MCF 10A (cell line): ENCODE data around the gene ANKRD11. TPM values are rescaled to one million over a fixed set of nuclear protein-coding genes. Genes with fewer than 3 reads are reported as not detected.
"Not testable (repeated sequence)": the region's sequence is repeated elsewhere in the genome, so short reads cannot be mapped to it uniquely, and the experiment has no call there.

Experiments used
- BruUV-seq: library from RNA; stranded (reverse); fragments of 400-500 nt; replicated peaks from 2 replicates; lab custom pipeline; 2021; lab: Mats Ljungman, UMichigan
- CTCF ChIA-PET: fragments of 300-600 bp; sonication (Branson Sonifier 250); formaldehyde crosslinking; extraction: SDS; loops from one replicate; lab custom pipeline; 2021; ENCODE audit warnings: antibody characterized with exemption, inconsistent platforms; lab: Yijun Ruan, JAX
- POLR2A ChIA-PET: fragments of 300-600, 350-650 bp; sonication (Branson Sonifier 250); formaldehyde crosslinking; extraction: SDS; loops from one replicate; lab custom pipeline; 2020; ENCODE audit warnings: antibody characterized with exemption, inconsistent platforms; lab: Yijun Ruan, JAX
- DNase-seq: peaks from one replicate; pipeline ENCODE4 v3.0.0-alpha.2; 2018; ENCODE audit not compliant: unreplicated experiment
- H3K27ac Mint-ChIP-seq: one replicate; pipeline ENCODE4 v1.8.0; 2022; ENCODE audit warnings: mild to moderate bottlenecking, low read depth, mixed read lengths; ENCODE audit not compliant: unreplicated experiment
- H3K27me3 Mint-ChIP-seq: one replicate; pipeline ENCODE4 v1.8.0; 2022; ENCODE audit warnings: mixed read lengths; ENCODE audit not compliant: insufficient read depth, unreplicated experiment
- H3K36me3 Mint-ChIP-seq: one replicate; pipeline ENCODE4 v1.8.0; 2022; ENCODE audit warnings: mild to moderate bottlenecking, moderate library complexity, mixed read lengths; ENCODE audit not compliant: insufficient read depth, unreplicated experiment
- H3K4me1 Mint-ChIP-seq: one replicate; pipeline ENCODE4 v1.8.0; 2022; ENCODE audit warnings: mixed read lengths; ENCODE audit not compliant: insufficient read depth, unreplicated experiment
- H3K4me3 Mint-ChIP-seq: one replicate; pipeline ENCODE4 v1.8.0; 2022; ENCODE audit warnings: mild to moderate bottlenecking, moderate library complexity, mixed read lengths; ENCODE audit not compliant: unreplicated experiment
- H3K9me3 Mint-ChIP-seq: one replicate; pipeline ENCODE4 v1.8.0; 2022; ENCODE audit warnings: mixed read lengths; ENCODE audit not compliant: unreplicated experiment
- intact Hi-C: fragments of 100-400 bp; cut with micrococcal nuclease; formaldehyde crosslinking; loops from 2 replicates; pipeline ENCODE4 v1.14.1; 2022
- total RNA-seq: library from RNA; stranded (reverse); gene quantifications from 2 replicates; pipeline ENCODE4 v1.2.3, GENCODE V29; 2022
- TF ChIP-seq, protein P1 (sequence below): fragments of 200-600 bp; IDR thresholded peaks from one replicate; pipeline ENCODE4 v1.8.0; 2022; ENCODE audit warnings: antibody characterized with exemption, mild to moderate bottlenecking; ENCODE audit not compliant: unreplicated experiment

The ANKRD11 gene
- total RNA-seq, 1 experiment from 2014 or later, result 237 TPM

- BruUV-seq, result no TSS peak
- TF ChIP-seq, protein P1, sequence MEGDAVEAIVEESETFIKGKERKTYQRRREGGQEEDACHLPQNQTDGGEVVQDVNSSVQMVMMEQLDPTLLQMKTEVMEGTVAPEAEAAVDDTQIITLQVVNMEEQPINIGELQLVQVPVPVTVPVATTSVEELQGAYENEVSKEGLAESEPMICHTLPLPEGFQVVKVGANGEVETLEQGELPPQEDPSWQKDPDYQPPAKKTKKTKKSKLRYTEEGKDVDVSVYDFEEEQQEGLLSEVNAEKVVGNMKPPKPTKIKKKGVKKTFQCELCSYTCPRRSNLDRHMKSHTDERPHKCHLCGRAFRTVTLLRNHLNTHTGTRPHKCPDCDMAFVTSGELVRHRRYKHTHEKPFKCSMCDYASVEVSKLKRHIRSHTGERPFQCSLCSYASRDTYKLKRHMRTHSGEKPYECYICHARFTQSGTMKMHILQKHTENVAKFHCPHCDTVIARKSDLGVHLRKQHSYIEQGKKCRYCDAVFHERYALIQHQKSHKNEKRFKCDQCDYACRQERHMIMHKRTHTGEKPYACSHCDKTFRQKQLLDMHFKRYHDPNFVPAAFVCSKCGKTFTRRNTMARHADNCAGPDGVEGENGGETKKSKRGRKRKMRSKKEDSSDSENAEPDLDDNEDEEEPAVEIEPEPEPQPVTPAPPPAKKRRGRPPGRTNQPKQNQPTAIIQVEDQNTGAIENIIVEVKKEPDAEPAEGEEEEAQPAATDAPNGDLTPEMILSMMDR, result no peak
- no peak overlapping the region for H3K4me3 Mint-ChIP-seq
- no peak for DNase-seq
- H3K9me3 Mint-ChIP-seq, result no peaks in the 10 kb centered on the region
- no peaks in the 10 kb centered on the region for H3K27me3 Mint-ChIP-seq
- peaks cover 31% of the 10 kb centered on the region for H3K4me1 Mint-ChIP-seq
- ChIA-PET POLR2A (interaction anchor here (1.9 to 4.4 kb wide), 2 partner anchors 16 to 20 kb away, joined by 5 to 28 read pairs; no protein-coding TSS in a partner anchor), CTCF (no interaction called here)
- H3K36me3 Mint-ChIP-seq, result peaks cover 66% of the 10 kb centered on the region
- no peak overlapping the region for H3K27ac Mint-ChIP-seq
- intact Hi-C loops, result no loop called here
These were observed 97.3 kb downstream of the ANKRD11 start for GRCh38 chr16:89392881-89393737.

GRCh38 chr16:89390224-89390583, 100.2 kb downstream of the ANKRD11 start:
- Mint-ChIP-seq H3K36me3 (peaks cover 63% of the 10 kb centered on the region), H3K4me1 (peaks cover 35% of the 10 kb centered on the region)
- H3K27ac Mint-ChIP-seq, BruUV-seq, H3K27me3 Mint-ChIP-seq, DNase-seq, H3K4me3 Mint-ChIP-seq, intact Hi-C loops, H3K9me3 Mint-ChIP-seq: not testable (repeated sequence)
- CTCF ChIA-PET, result interaction anchor here (1.8 kb wide), 1 partner anchor 101 kb away, joined by 4 read pairs; no protein-coding TSS in a partner anchor
- POLR2A ChIA-PET, result interaction anchor here (0.8 to 2.7 kb wide), 2 partner anchors 26 to 53 kb away, joined by 3 to 6 read pairs; no protein-coding TSS in a partner anchor

- H3K9me3 Mint-ChIP-seq, DNase-seq, H3K4me3 Mint-ChIP-seq, H3K27me3 Mint-ChIP-seq, H3K27ac Mint-ChIP-seq, BruUV-seq, intact Hi-C loops: not testable (repeated sequence)
- ChIA-PET CTCF (interaction anchor here (0.6 kb wide), 1 partner anchor 172 kb away, joined by 4 read pairs; the partner anchor contains the start of gene ZNF778), POLR2A (interaction anchor here (0.8 to 2.7 kb wide), 2 partner anchors 25 to 54 kb away, joined by 3 to 6 read pairs; no protein-coding TSS in a partner anchor)
- Mint-ChIP-seq H3K36me3 (peaks cover 60% of the 10 kb centered on the region), H3K4me1 (peaks cover 29% of the 10 kb centered on the region)
These were observed 100.7 kb downstream of the ANKRD11 start for GRCh38 chr16:89389504-89390223.

DNA sequence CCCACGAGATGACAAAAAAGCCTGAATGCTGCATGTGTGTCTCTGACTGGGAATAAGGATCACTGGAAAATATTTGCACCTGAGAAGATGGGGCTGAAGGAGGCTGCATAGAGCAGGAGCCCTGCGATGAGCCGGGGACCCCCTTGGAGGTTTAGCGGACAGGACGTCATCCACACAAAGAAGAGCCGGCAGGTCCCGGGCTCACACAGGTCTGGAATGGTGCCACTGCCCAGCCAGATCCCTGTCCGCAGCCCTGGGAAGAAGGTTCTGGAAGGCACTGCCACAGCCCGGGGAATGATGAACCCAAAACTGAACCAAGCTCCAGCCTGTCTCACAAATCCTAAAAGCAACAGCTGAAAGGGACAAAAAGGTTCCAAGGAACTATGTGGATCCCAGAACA, 101.8 kb downstream of the ANKRD11 start:
- ChIA-PET CTCF (no interaction called here), POLR2A (no interaction called here)
- Mint-ChIP-seq H3K27me3 (no peaks in the 10 kb centered on the region), H3K9me3 (no peaks in the 10 kb centered on the region), H3K27ac (no peak overlapping the region), H3K36me3 (peaks cover 54% of the 10 kb centered on the region), H3K4me3 (no peak overlapping the region), H3K4me1 (peaks cover 24% of the 10 kb centered on the region)
- intact Hi-C loops, result no loop called here
- TF ChIP-seq, protein P1, result no peak
- no peak for DNase-seq
- no TSS peak for BruUV-seq
